ENCODE results near the gene KNL1.

DNA sequence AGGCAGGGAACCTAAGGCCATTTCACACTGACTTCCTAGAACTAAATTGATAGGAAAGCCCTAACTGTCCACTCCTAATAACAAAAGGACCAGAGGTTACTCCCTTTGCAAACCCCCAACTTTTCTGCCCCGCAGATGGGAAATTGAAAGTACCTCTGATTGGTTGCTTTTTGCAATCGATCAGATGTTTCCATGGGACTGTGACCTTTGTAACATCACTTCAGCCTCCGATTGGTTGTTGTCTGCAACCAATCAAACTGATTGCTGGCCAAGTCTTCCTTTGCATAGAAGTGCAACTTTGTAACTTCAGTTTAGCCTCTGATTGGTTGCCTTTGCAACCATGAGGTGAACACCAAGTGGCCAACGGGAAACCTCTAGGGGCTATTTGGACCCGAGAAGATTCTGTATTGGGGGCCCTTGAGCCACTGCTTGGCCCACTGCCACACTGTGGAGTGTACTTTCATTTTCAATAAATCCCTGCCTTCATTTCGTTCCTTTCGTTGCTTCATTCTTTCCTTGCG is 11.3 kb upstream of the KNL1 start:
- TF ChIP-seq, protein P1, sequence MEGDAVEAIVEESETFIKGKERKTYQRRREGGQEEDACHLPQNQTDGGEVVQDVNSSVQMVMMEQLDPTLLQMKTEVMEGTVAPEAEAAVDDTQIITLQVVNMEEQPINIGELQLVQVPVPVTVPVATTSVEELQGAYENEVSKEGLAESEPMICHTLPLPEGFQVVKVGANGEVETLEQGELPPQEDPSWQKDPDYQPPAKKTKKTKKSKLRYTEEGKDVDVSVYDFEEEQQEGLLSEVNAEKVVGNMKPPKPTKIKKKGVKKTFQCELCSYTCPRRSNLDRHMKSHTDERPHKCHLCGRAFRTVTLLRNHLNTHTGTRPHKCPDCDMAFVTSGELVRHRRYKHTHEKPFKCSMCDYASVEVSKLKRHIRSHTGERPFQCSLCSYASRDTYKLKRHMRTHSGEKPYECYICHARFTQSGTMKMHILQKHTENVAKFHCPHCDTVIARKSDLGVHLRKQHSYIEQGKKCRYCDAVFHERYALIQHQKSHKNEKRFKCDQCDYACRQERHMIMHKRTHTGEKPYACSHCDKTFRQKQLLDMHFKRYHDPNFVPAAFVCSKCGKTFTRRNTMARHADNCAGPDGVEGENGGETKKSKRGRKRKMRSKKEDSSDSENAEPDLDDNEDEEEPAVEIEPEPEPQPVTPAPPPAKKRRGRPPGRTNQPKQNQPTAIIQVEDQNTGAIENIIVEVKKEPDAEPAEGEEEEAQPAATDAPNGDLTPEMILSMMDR (IDR thresholded peaks at IDR 0.05): no peak
- TF ChIP-seq POLR2A (IDR thresholded peaks at IDR 0.05) (no peak), POLR2AphosphoS5 (IDR thresholded peaks at IDR 0.05) (no peak), EP300 (IDR thresholded peaks at IDR 0.05) (no peak)
